ENCODE results near the gene AUTS2. TPM values are rescaled to one million over a fixed set of nuclear protein-coding genes. Genes with fewer than 3 reads are reported as not detected.

The AUTS2 gene
- total RNA-seq, 3 donors from 2014 or later: 31.2 to 67.6 (median 36.5) TPM

GRCh38 chr7:70178211-70178610, 579.9 kb downstream of the AUTS2 start:
- TF ChIP-seq CTCF (IDR thresholded peaks at IDR 0.05): no peak
- no peaks in the 10 kb centered on the region for H3K36me3 ChIP-seq (ENCODE audit: low read depth)
- ATAC-seq (no peak), DNase-seq (no peak)
- H3K4me1 ChIP-seq (ENCODE audit: low read depth): peaks cover 13% of the 10 kb centered on the region
- intact Hi-C loops (cut with DNase I, micrococcal nuclease): no loop called here
- peaks cover 5% of the 10 kb centered on the region for H3K9me3 ChIP-seq
- H3K4me3 ChIP-seq: no peak overlapping the region

GRCh38 chr7:70178787-70179186, 580.5 kb downstream of the AUTS2 start:
- H3K4me1 ChIP-seq (ENCODE audit: low read depth): peaks cover 19% of the 10 kb centered on the region
- intact Hi-C loops (cut with DNase I, micrococcal nuclease): no loop called here
- DNase-seq (peak; percentile 81 to 86 (median 82)), ATAC-seq (peak; percentile 98)
- TF ChIP-seq CTCF (IDR thresholded peaks at IDR 0.05): no peak
- H3K4me3 ChIP-seq: no peak overlapping the region
- no peaks in the 10 kb centered on the region for H3K36me3 ChIP-seq (ENCODE audit: low read depth)
- peaks cover 5% of the 10 kb centered on the region for H3K9me3 ChIP-seq

GRCh38 chr7:70182521-70182920, 584.2 kb downstream of the AUTS2 start:
- no peaks in the 10 kb centered on the region for H3K36me3 ChIP-seq (ENCODE audit: low read depth)
- no peak overlapping the region for H3K4me3 ChIP-seq
- TF ChIP-seq CTCF (IDR thresholded peaks at IDR 0.05): no peak
- H3K9me3 ChIP-seq: no peaks in the 10 kb centered on the region
- ATAC-seq: no peak
- peaks cover 21% of the 10 kb centered on the region for H3K4me1 ChIP-seq (ENCODE audit: low read depth)
- intact Hi-C loops (cut with DNase I, micrococcal nuclease): loop anchor here in 1 of 2 donors (10.0 kb wide), 1 partner anchor 512 kb away; no protein-coding TSS in a partner anchor
- no peak for DNase-seq

GRCh38 chr7:70183278-70183677, 585.0 kb downstream of the AUTS2 start:
- intact Hi-C loops (cut with DNase I, micrococcal nuclease): loop anchor here in 1 of 2 donors (10.0 kb wide), 1 partner anchor 512 kb away; no protein-coding TSS in a partner anchor

GRCh38 chr7:70188901-70189650, 590.8 kb downstream of the AUTS2 start:
- no peak for ATAC-seq
- H3K36me3 ChIP-seq (ENCODE audit: low read depth): no peaks in the 10 kb centered on the region
- intact Hi-C loops (cut with DNase I, micrococcal nuclease): loop anchor here in 1 of 2 donors (10.0 kb wide), 1 partner anchor 506 kb away; no protein-coding TSS in a partner anchor

More at GRCh38 chr7:70183278-70183677, 585.0 kb downstream of the AUTS2 start:
- DNase-seq (peak in 2 of 3 donors; percentile 17 to 25), ATAC-seq (peak; percentile 59)
- H3K4me1 ChIP-seq (ENCODE audit: low read depth): peaks cover 21% of the 10 kb centered on the region
- no peak overlapping the region for H3K4me3 ChIP-seq
- H3K36me3 ChIP-seq (ENCODE audit: low read depth): no peaks in the 10 kb centered on the region
- H3K9me3 ChIP-seq: no peaks in the 10 kb centered on the region
- no peak for TF ChIP-seq CTCF (IDR thresholded peaks at IDR 0.05)

More at GRCh38 chr7:70188901-70189650, 590.8 kb downstream of the AUTS2 start:
- H3K4me3 ChIP-seq: no peak overlapping the region
- DNase-seq: no peak
- peaks cover 4% of the 10 kb centered on the region for H3K9me3 ChIP-seq
- H3K4me1 ChIP-seq (ENCODE audit: low read depth): no peaks in the 10 kb centered on the region
- TF ChIP-seq CTCF (IDR thresholded peaks at IDR 0.05): no peak
